ENCODE data around the gene AADACL2.

Gene AADACL2

DNA sequence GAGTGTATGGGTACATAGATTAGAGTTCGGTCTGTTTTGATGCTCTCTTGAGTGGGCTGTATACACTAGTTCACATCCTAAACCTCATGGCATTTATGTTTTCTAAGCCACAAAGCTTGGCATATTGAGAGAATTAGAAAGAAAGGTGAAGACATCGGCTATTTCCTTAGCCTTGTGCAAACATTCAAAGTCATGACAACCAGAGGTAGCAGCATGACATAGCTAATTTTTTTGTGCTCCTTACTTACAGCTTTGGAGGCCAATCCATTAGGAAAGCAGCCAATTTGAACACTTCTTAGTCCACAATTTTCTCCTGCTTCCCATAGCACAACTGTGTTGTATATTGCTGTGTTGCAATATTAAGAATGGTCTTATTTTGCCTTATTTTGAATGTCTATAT is 58.7 kb downstream of the AADACL2 start:
- TF ChIP-seq, protein P1, sequence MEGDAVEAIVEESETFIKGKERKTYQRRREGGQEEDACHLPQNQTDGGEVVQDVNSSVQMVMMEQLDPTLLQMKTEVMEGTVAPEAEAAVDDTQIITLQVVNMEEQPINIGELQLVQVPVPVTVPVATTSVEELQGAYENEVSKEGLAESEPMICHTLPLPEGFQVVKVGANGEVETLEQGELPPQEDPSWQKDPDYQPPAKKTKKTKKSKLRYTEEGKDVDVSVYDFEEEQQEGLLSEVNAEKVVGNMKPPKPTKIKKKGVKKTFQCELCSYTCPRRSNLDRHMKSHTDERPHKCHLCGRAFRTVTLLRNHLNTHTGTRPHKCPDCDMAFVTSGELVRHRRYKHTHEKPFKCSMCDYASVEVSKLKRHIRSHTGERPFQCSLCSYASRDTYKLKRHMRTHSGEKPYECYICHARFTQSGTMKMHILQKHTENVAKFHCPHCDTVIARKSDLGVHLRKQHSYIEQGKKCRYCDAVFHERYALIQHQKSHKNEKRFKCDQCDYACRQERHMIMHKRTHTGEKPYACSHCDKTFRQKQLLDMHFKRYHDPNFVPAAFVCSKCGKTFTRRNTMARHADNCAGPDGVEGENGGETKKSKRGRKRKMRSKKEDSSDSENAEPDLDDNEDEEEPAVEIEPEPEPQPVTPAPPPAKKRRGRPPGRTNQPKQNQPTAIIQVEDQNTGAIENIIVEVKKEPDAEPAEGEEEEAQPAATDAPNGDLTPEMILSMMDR (IDR thresholded peaks at IDR 0.05; ENCODE audit: control extremely low read depth, extremely low read depth, low read depth, missing control alignments), result no peak
- DNase-seq (ENCODE audit: extremely low spot score), result no peak
- CTCF ChIA-PET, result no interaction called here
- POLR2A ChIA-PET, result no interaction called here

DNA sequence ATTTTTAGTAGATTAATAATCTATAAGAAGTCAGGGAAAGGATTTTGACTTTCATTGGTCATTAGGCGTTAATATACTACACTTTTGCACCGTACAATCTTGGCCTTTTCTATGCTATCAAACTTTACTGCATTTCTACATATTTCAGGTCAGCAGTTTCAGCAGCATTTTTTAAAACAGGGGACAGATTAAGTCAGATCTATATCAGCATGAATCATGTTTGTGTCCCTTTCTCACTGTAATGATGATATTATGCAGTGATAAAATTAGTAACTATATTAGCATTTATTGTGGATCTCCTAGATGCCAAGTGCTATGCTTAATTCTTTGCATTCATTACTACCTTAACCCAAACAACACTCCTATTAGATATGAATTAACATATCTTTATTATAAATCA is 59.9 kb downstream of the AADACL2 start:
- TF ChIP-seq, protein P1 (IDR thresholded peaks at IDR 0.05; ENCODE audit: control extremely low read depth, extremely low read depth, low read depth, missing control alignments), result no peak
- ChIA-PET POLR2A (no interaction called here), CTCF (interaction anchor here (1.2 kb wide), 1 partner anchor 17 kb away, joined by 3 read pairs; no protein-coding TSS in a partner anchor)
- DNase-seq (ENCODE audit: extremely low spot score), result no peak

DNA sequence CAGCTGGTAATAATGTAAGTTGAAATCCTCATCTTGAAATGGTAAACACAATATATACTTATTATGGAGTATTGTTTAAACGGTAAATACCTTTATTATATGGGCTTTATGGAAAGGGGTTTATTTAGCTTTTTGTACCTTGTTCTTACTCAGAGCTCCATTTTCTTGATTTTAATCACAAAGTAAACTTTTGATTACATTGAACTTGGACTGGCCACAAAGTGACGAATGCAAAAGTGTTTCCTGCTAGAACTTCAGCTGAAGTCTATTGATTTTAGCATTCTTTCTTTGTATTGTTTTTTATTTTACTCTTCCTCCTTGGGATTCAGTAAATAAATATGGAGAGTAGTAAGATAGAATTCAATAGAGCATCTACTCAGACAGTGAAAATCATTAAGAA is 60.4 kb downstream of the AADACL2 start:
- POLR2A ChIA-PET, result no interaction called here
- TF ChIP-seq, protein P1 (IDR thresholded peaks at IDR 0.05; ENCODE audit: control extremely low read depth, extremely low read depth, low read depth, missing control alignments), result no peak
- CTCF ChIA-PET, result interaction anchor here (1.0 to 1.2 kb wide), 2 partner anchors 17 to 200 kb away, joined by 3 read pairs; no protein-coding TSS in a partner anchor
- DNase-seq (ENCODE audit: extremely low spot score), result no peak

DNA sequence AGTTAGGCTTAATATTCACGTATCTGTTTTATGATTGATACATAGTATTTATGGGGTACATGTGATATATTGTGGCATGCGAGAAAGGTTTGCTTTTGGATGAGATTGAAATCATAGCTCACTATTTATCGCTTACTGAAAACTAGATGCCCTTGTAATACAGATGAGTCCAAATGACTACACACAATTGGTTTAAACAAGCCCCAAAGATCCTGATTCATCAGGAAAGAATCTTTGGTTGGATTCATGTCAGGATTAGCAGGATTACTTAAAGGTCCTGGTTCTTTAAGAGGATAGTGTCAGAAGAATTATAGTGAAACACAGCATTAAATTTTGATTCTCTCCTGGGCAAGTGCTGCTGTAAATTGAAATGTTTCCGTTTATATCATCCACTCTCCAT is 61.5 kb downstream of the AADACL2 start:
- ChIA-PET CTCF (interaction anchor here (1.0 kb wide), 1 partner anchor 17 kb away, joined by 4 read pairs; no protein-coding TSS in a partner anchor), POLR2A (no interaction called here)
- TF ChIP-seq, protein P1 (IDR thresholded peaks at IDR 0.05; ENCODE audit: control extremely low read depth, extremely low read depth, low read depth, missing control alignments), result no peak
- DNase-seq (ENCODE audit: extremely low spot score), result no peak

DNA sequence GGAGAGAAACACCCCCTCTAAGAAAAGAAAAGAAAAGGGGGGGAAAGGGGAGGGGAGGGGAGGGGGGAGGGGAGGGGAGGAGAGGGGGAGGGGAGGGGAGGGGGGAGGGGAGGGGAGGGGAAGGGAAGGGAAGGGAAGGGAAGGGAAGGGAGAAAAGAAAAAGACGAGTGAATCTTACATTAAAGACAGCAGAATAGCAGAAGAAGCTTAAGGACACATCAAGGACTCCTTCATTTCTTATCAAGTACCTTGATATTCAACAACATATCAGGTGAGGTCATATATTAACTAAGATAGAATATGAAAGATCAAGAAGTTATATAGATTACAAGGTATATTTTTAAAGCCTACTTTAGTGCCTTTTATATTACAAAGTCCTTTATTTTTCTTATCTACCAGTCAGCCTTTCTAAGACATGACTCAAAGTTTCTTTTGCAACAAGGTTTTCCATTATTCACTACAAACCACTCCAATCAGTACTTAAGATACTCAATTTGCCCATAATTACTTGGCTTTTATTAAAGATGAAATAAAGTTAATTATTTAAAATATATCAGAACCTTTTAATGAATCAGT is 62.5 kb downstream of the AADACL2 start:
- POLR2A ChIA-PET, result no interaction called here
- no peak for DNase-seq (ENCODE audit: extremely low spot score)
- TF ChIP-seq, protein P1 (IDR thresholded peaks at IDR 0.05; ENCODE audit: control extremely low read depth, extremely low read depth, low read depth, missing control alignments), result no peak
- CTCF ChIA-PET, result no interaction called here

DNA sequence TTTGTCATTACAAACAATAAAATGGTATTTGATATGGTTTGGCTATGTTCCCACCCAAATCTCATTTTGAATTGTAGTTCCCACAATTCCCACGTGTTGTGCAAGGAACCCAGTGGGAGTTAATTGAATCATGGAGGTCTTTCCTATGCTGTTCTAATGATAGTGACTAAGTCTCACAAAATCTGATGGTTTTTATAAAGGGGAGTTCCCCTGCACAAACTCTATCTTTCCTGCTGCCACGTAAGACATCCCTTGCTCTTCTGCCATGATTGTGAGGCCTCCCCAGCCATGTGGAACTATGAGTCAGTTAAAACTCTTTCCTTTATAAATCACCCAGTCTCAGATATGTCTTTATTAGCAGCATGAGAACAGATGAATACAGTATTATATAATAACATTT is 64.7 kb downstream of the AADACL2 start:
- TF ChIP-seq, protein P1 (IDR thresholded peaks at IDR 0.05; ENCODE audit: control extremely low read depth, extremely low read depth, low read depth, missing control alignments), result no peak
- DNase-seq (ENCODE audit: extremely low spot score), result no peak
- ChIA-PET POLR2A (no interaction called here), CTCF (no interaction called here)
